Common myeloid progenitor, CD34-positive (primary cell): ENCODE data around the gene ING5. TPM values are rescaled to one million over a fixed set of nuclear protein-coding genes. Genes with fewer than 3 reads are reported as not detected.

Experiments used
- CTCF ChIA-PET: fragments of 350-600 bp; sonication (Branson Sonifier 250); formaldehyde crosslinking; loops from one replicate; lab custom pipeline; 2021; ENCODE audit warnings: antibody characterized with exemption; lab: Charles Lee
- POLR2A ChIA-PET: fragments of 350-600 bp; sonication (Branson Sonifier 250); formaldehyde crosslinking; loops from one replicate; lab custom pipeline; 2021; ENCODE audit warnings: antibody characterized with exemption; lab: Charles Lee
- DNase-seq, 3 donors: peaks; one replicate each; pipeline versions ENCODE4 v3.0.0 to v3.0.0-alpha.2; 2013
- H3K27ac ChIP-seq, 2 experiments: 1 replicate in 1 of 2; 2 replicates in 1 of 2; pipeline ENCODE4 v1.7.0; 2013; ENCODE audit warnings: inconsistent platforms in 2 of 2, low read length in 2 of 2, mild to moderate bottlenecking in 2 of 2, low read depth in 1 of 2, moderate library complexity in 1 of 2; ENCODE audit not compliant: severe bottlenecking in 2 of 2, insufficient read depth in 1 of 2, poor library complexity in 1 of 2
- H3K27me3 ChIP-seq, 5 experiments: replicated peaks in 2 of 5; 1 replicate in 3 of 5; 2 replicates in 2 of 5; pipeline versions ENCODE4 v1.6.1 to v1.7.0; 2013; ENCODE audit warnings: low read length in 4 of 5, mild to moderate bottlenecking in 2 of 5, moderate library complexity in 2 of 5, inconsistent platforms in 1 of 5; ENCODE audit not compliant: insufficient read depth in 5 of 5, control insufficient read depth in 4 of 5
- H3K36me3 ChIP-seq, 4 experiments: 1 replicate in 2 of 4; 2 replicates in 2 of 4; pipeline versions ENCODE4 v1.6.1 to v1.7.0; 2013; ENCODE audit warnings: low read length in 3 of 4, control low read depth in 1 of 4, mild to moderate bottlenecking in 1 of 4; ENCODE audit not compliant: control insufficient read depth in 4 of 4, insufficient read depth in 4 of 4
- H3K4me1 ChIP-seq, 4 experiments: 1 replicate in 3 of 4; 2 replicates in 1 of 4; pipeline versions ENCODE4 v1.6.1 to v1.7.1; 2013; ENCODE audit warnings: low read length in 3 of 4, mild to moderate bottlenecking in 3 of 4, control low read depth in 1 of 4, inconsistent platforms in 1 of 4, moderate library complexity in 1 of 4; ENCODE audit not compliant: control insufficient read depth in 4 of 4, insufficient read depth in 4 of 4; ENCODE audit errors: control extremely low read depth in 1 of 4
- H3K4me3 ChIP-seq, 7 experiments: 1 replicate in 4 of 7; 2 replicates in 3 of 7; pipeline versions ENCODE4 v1.5.1 to v1.7.0; 2013; ENCODE audit warnings: mild to moderate bottlenecking in 7 of 7, low read length in 6 of 7, moderate library complexity in 6 of 7, inconsistent platforms in 2 of 7, low read depth in 2 of 7, control low read depth in 1 of 7; ENCODE audit not compliant: insufficient read depth in 4 of 7, control insufficient read depth in 1 of 7; ENCODE audit errors: extremely low read depth in 1 of 7
- H3K9me3 ChIP-seq, 5 experiments: 1 replicate in 4 of 5; 2 replicates in 1 of 5; pipeline versions ENCODE4 v1.6.1 to v1.7.1; 2013; ENCODE audit warnings: low read length in 4 of 5, mild to moderate bottlenecking in 2 of 5, inconsistent platforms in 1 of 5, low read depth in 1 of 5, moderate library complexity in 1 of 5; ENCODE audit not compliant: control insufficient read depth in 4 of 5, insufficient read depth in 2 of 5; ENCODE audit errors: control extremely low read depth in 1 of 5
- WGBS: methylation state at CpG from one replicate; pipeline ENCODE4 v1.1.5; 2013; ENCODE audit not compliant: insufficient coverage; 5-methylcytosine and 5-hydroxymethylcytosine counted together
- polyA plus RNA-seq: library from polyadenylated mRNA; unstranded; fragments of 120-200 nt; gene quantifications from one replicate; pipeline ENCODE4 v1.2.1, GENCODE V29; 2013

The ING5 gene
- polyA plus RNA-seq: 43.5 TPM

- H3K4me1 ChIP-seq: peaks cover 0 to 17% (median 15%) of the 10 kb centered on the region in 4 experiments
- H3K36me3 ChIP-seq: peaks cover 0 to 19% (median 16%) of the 10 kb centered on the region in 4 experiments
- WGBS: 0% methylated on average over 77 of the region's 96 CpGs
- peak within 1 kb of the TSS; percentile 53 to 86 (median 77) for H3K4me3 ChIP-seq
- H3K27ac ChIP-seq: peak within 1 kb of the TSS; percentile 58 to 83
- ChIA-PET POLR2A (interaction anchor here (0.7 to 4.0 kb wide), 6 partner anchors 8 to 1137 kb away, joined by 3 to 16 read pairs (median 4); partner anchors contain the start of gene D2HGDH), CTCF (interaction anchor here (0.6 to 6.4 kb wide), 11 partner anchors 11 to 178 kb away, joined by 3 to 60 read pairs (median 3); partner anchors contain the start of gene D2HGDH)
- H3K9me3 ChIP-seq: peaks cover 0 to 8% (median 2%) of the 10 kb centered on the region in 5 experiments
- peak; percentile 92 to 97 (median 96) for DNase-seq
- H3K27me3 ChIP-seq: no peaks in the 10 kb centered on the region
Observed at GRCh38 chr2:241701399-241702154, at the start of gene ING5. Gene ING5, plus strand, starts transcription at chr2:241702039. Its CDS starts 27 bp downstream, at chr2:241702066.

DNA sequence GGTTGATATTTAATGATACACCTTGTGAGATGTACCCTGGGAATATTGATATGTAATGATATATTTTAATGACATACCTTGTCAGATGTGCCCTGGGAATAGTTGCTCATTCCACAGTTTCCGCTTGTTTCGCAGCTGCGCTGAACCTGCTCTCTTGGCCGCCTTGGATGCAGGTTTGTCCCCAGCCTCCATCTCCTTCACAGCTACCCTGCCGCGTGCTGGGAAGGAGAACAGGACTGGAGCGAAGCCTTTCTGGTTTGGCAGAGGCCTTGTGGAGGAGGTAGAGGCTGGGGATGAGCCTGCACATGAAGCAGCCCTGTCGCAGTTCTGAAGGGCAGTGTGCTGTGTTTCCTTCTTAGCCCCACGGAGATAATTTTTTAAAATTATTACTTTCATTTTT is 49.7 kb upstream of the ING5 start:
- Histone ChIP-seq H3K27me3 (no peaks in the 10 kb centered on the region), H3K9me3 (no peaks in the 10 kb centered on the region), H3K36me3 (peaks cover 10 to 61% (median 45%) of the 10 kb centered on the region in 4 experiments), H3K27ac (no peak overlapping the region), H3K4me3 (no peak overlapping the region), H3K4me1 (no peaks in the 10 kb centered on the region)
- POLR2A ChIA-PET: no interaction called here
- 100% methylated on average over 3 of the region's 9 CpGs for whole genome bisulfite sequencing
- CTCF ChIA-PET: interaction anchor here (0.6 kb wide), 1 partner anchor 48 kb away, joined by 3 read pairs; no protein-coding TSS in a partner anchor
- no peak for DNase-seq

DNA sequence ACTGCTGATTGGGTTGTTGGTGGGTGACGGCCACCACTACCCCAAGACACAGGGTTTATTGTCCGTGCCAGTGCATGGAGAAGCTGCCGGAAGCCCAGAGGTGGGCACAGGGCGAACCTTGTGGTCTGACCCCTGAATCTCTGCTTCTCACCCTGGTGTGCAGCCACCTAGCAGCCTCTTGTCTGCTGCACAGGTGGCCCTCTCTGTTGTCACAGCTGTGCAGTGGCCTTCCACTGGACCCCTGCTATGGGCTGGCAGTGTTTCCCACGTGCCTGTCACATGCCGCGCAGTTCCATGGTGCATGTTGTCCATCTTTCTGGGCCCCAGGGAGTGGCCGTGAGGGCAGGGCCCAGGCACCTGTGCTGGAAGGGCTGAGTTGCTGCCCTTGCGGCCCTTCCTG is 49.1 kb upstream of the ING5 start:
- no peaks in the 10 kb centered on the region for H3K27me3 ChIP-seq
- H3K4me3 ChIP-seq: no peak overlapping the region
- no peaks in the 10 kb centered on the region for H3K9me3 ChIP-seq
- ChIA-PET POLR2A (no interaction called here), CTCF (interaction anchor here (0.6 to 0.7 kb wide), 2 partner anchors 11 to 47 kb away, joined by 3 read pairs; no protein-coding TSS in a partner anchor)
- H3K36me3 ChIP-seq: peaks cover 10 to 64% (median 47%) of the 10 kb centered on the region in 4 experiments
- WGBS: 97% methylated on average over 9 of the region's 9 CpGs
- no peak overlapping the region for H3K27ac ChIP-seq
- H3K4me1 ChIP-seq: no peaks in the 10 kb centered on the region
- no peak for DNase-seq

- Histone ChIP-seq H3K27ac (no peak overlapping the region), H3K4me1 (no peaks in the 10 kb centered on the region), H3K9me3 (no peaks in the 10 kb centered on the region), H3K4me3 (no peak overlapping the region), H3K36me3 (peaks cover 10 to 68% (median 51%) of the 10 kb centered on the region in 4 experiments), H3K27me3 (no peaks in the 10 kb centered on the region)
- no peak for DNase-seq
- WGBS: over 99% methylated on average over 13 of the region's 13 CpGs
- POLR2A ChIA-PET: no interaction called here
- CTCF ChIA-PET: interaction anchor here (0.7 kb wide), 1 partner anchor 11 kb away, joined by 3 read pairs; no protein-coding TSS in a partner anchor
Observed at GRCh38 chr2:241653210-241653750, 48.6 kb upstream of the ING5 start.

GRCh38 chr2:241654551-241654950 is 47.3 kb upstream of the ING5 start:
- no peaks in the 10 kb centered on the region for H3K4me1 ChIP-seq
- H3K9me3 ChIP-seq: no peaks in the 10 kb centered on the region
- ChIA-PET POLR2A (no interaction called here), CTCF (interaction anchor here (0.9 kb wide), 1 partner anchor 8 kb away, joined by 3 read pairs; no protein-coding TSS in a partner anchor)
- H3K27ac ChIP-seq: no peak overlapping the region
- no peak overlapping the region for H3K4me3 ChIP-seq
- no peak for DNase-seq
- H3K36me3 ChIP-seq: peaks cover 10 to 77% (median 57%) of the 10 kb centered on the region in 4 experiments
- 93% methylated on average over 10 of the region's 12 CpGs for WGBS
- no peaks in the 10 kb centered on the region for H3K27me3 ChIP-seq

DNA sequence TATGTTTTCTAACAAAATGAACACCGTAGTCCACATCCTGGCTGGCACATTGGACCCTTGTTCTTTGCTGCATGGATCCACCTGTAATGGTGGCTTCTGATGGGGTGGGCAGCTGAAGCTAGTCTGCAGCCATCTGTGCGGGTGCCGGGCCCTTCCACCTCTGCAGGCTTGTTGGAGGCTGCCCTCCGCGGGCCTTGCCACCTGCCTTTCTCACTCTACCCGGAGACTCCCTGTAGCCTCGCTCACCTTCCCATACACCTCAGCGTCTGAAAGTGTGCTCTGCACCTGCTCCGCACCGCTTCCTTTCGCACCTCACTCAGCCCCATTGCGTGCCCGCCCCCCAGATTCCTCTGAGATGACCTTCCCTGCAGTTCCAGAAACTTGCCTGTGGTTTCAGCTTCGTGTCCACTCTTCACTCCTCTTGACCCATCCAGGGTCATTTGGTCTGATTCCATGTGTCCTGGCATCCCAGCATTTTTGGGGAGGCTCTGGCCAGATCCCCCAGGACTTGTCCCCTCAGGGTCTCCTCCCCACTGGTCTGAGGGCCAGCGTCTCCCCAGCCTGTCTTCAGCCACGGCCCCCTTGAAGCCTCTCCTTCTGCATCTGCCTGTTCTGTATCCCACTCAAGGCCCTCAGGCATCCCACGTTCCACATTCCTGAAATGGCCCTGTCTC is 46.2 kb upstream of the ING5 start:
- no peak for DNase-seq
- WGBS: 98% methylated on average over 16 of the region's 17 CpGs
- ChIA-PET POLR2A (no interaction called here), CTCF (interaction anchor here (0.6 to 1.1 kb wide), 2 partner anchors 17 to 49 kb away, joined by 3 to 4 read pairs; no protein-coding TSS in a partner anchor)
- H3K4me1 ChIP-seq: no peaks in the 10 kb centered on the region
- no peak overlapping the region for H3K27ac ChIP-seq
- no peak overlapping the region for H3K4me3 ChIP-seq
- H3K9me3 ChIP-seq: no peaks in the 10 kb centered on the region
- peaks cover 14 to 82% (median 60%) of the 10 kb centered on the region in 4 experiments for H3K36me3 ChIP-seq
- no peaks in the 10 kb centered on the region for H3K27me3 ChIP-seq
